Ovary (tissue), 3 donors: Measurements from ENCODE around the gene GRIK1.

Experiments
- CTCF ChIP-seq, 3 donors: fragments of 450-650 bp in 2 of 3; fragments of 200-600 bp in 1 of 3; IDR thresholded peaks; one replicate each; pipeline versions ENCODE4 v1.5.1 to v1.8.0; 2016 to 2022; ENCODE audit warnings: antibody characterized with exemption in 3 of 3, mild to moderate bottlenecking in 1 of 3
- EP300 ChIP-seq: sonication (generic); formaldehyde crosslinking; IDR thresholded peaks from one replicate; pipeline ENCODE4 v1.6.1; 2017; ENCODE audit warnings: antibody characterized with exemption
- POLR2A ChIP-seq: fragments of 450-650 bp; IDR thresholded peaks from one replicate; pipeline ENCODE4 v1.6.1; 2017; ENCODE audit warnings: antibody characterized with exemption, mild to moderate bottlenecking, moderate library complexity
- donor health status: DM: no; HTN: no; CAD: no.

GRCh38 chr21:29947119-29947518 is 7.3 kb upstream of the GRIK1 start:
- TF ChIP-seq CTCF (IDR thresholded peaks at IDR 0.05) (no peak), POLR2A (no peak), EP300 (no peak)
